ENCODE measurements around the gene PSME1. TPM values are rescaled to one million over a fixed set of nuclear protein-coding genes. Genes with fewer than 3 reads are reported as not detected.

The PSME1 gene
- total and polyA plus RNA-seq, 10 of the 15 experiments (the other 5 are each of a cell fraction or from before 2014, with no cell fraction given) = 250 to 1,378 (median 412) TPM

GRCh38 chr14:24130717-24131548, 5.1 kb upstream of the PSME1 start:
- no peaks in the 10 kb centered on the region for H3K27me3 ChIP-seq (replicated peaks in 1 of 2; ENCODE audit: control insufficient read depth in 2 of 2, insufficient read depth in 2 of 2, low read length in 1 of 2)
- H3K79me2 ChIP-seq (ENCODE audit: control insufficient read depth, insufficient read depth, low read length) = peaks cover 3% of the 10 kb centered on the region
- no peak overlapping the region for H3K9ac ChIP-seq (ENCODE audit: control insufficient read depth, insufficient read depth, low read length)
- no peak for ATAC-seq
- H3K4me1 ChIP-seq (ENCODE audit: control insufficient read depth, insufficient read depth, low read length) = peaks cover 24% of the 10 kb centered on the region
- POLR2A ChIA-PET = interaction anchor here (0.6 to 11.6 kb wide), 2 partner anchors 9 to 34 kb away, joined by 3 to 276 read pairs; partner anchors contain the start of genes DCAF11 and NRL
- intact Hi-C loops (cut with micrococcal nuclease; ENCODE audit: unreplicated experiment) = no loop called here
- CTCF ChIA-PET = no interaction called here
- no peak overlapping the region for H3K4me2 ChIP-seq (ENCODE audit: control insufficient read depth, insufficient read depth)
- no peak overlapping the region for H3K27ac ChIP-seq (ENCODE audit: control insufficient read depth, insufficient read depth)
- RAD21 ChIA-PET (ENCODE audit: unreplicated experiment) = interaction anchor here (1.1 kb wide), 1 partner anchor 16 kb away, joined by 3 read pairs; the partner anchor contains the start of genes DCAF11 and NRL
- no peak overlapping the region for H2AFZ ChIP-seq (ENCODE audit: control insufficient read depth, low read depth, low read length)
- SMC1A ChIA-PET (ENCODE audit: uncharacterized antibody, unreplicated experiment) = interaction anchor here (0.9 kb wide), 1 partner anchor 8 kb away, joined by 4 read pairs; no protein-coding TSS in a partner anchor
- no peaks in the 10 kb centered on the region for H3K9me3 ChIP-seq (replicated peaks; ENCODE audit: control insufficient read depth, insufficient read depth, low read length)
- no peaks in the 10 kb centered on the region for H3K36me3 ChIP-seq (ENCODE audit: control insufficient read depth in 2 of 2, insufficient read depth in 2 of 2, low read length in 1 of 2)
- FAIRE-seq = no peak
- in situ Hi-C loops (cut with MboI) = no loop called here
- 49% methylated on average over 6 of the region's 7 CpGs for WGBS (ENCODE audit: insufficient coverage, insufficient replicate concordance, low lambda C conversion rate, missing lambda C conversion rate)
- no peak overlapping the region for H3K4me3 ChIP-seq
- no peak for TF ChIP-seq GATAD2B (conservative IDR thresholded peaks at IDR 0.05; ENCODE audit: low read depth)
- no peak for TF ChIP-seq ASH2L (IDR thresholded peaks at IDR 0.05; ENCODE audit: borderline replicate concordance, low read depth)
- TF ChIP-seq CBFB (IDR thresholded peaks at IDR 0.05; ENCODE audit: low read depth) = no peak
- TF ChIP-seq ZNF687 (IDR thresholded peaks at IDR 0.05) = no peak
- no peak for TF ChIP-seq STAT3 (IDR thresholded peaks at IDR 0.05; ENCODE audit: low read depth, low read length)
- no peak for TF ChIP-seq NBN (IDR thresholded peaks at IDR 0.05)
- TF ChIP-seq CREM (IDR thresholded peaks at IDR 0.05; ENCODE audit: low read depth) = no peak
- no peak for TF ChIP-seq BMI1 (IDR thresholded peaks at IDR 0.05; ENCODE audit: borderline replicate concordance)
- TF ChIP-seq CBX5 (IDR thresholded peaks at IDR 0.05; ENCODE audit: low read depth) = no peak
- TF ChIP-seq CBX3 (IDR thresholded peaks at IDR 0.05; ENCODE audit: borderline replicate concordance, low read depth) = no peak
- TF ChIP-seq POLR2AphosphoS2 (IDR thresholded peaks at IDR 0.05; ENCODE audit: low read depth, low read length) = no peak
- no peaks in the 10 kb centered on the region for H4K20me1 ChIP-seq (ENCODE audit: control insufficient read depth, insufficient read depth)
- no peak for DNase-seq (ENCODE audit: low read depth, low spot score)
- BruUV-seq (replicated peaks) = no TSS peak
